Body of pancreas (tissue), 4 donors: ENCODE results near the gene PHTF2. TPM values are rescaled to one million over a fixed set of nuclear protein-coding genes. Genes with fewer than 3 reads are reported as not detected.

Experiments used
- ATAC-seq: fragments of 150-250 bp; one replicate; pipeline ENCODE4 v1.9.1; 2016
- DNase-seq, 4 donors: peaks; one replicate each; pipeline ENCODE4 v3.0.0-alpha.2; 2019
- H3K27ac ChIP-seq, 4 donors: fragments of 200-600 bp; sonication (generic); 1 replicate in 3 of 4; 2 replicates in 1 of 4; pipeline versions ENCODE4 v1.5.1 to v1.6.1; 2016 to 2019; ENCODE audit warnings: mild to moderate bottlenecking in 1 of 4, mixed read lengths in 1 of 4, moderate library complexity in 1 of 4
- H3K27me3 ChIP-seq, 2 donors: fragments of 200-600 bp; sonication (generic); one replicate each; pipeline ENCODE4 v1.6.0; 2016; ENCODE audit warnings: mild to moderate bottlenecking in 1 of 2
- H3K36me3 ChIP-seq, 2 donors: fragments of 200-600 bp; sonication (generic); replicated peaks in 1 of 2; 2 replicates each; pipeline ENCODE4 v1.5.1; 2016; ENCODE audit warnings: low read depth in 2 of 2; ENCODE audit not compliant: insufficient read depth in 1 of 2
- H3K4me1 ChIP-seq: fragments of 200-600 bp; sonication (generic); one replicate; pipeline ENCODE4 v1.6.0; 2016
- H3K4me3 ChIP-seq, 2 donors: fragments of 200-600 bp; sonication (generic); 1 replicate in 1 of 2; 2 replicates in 1 of 2; pipeline ENCODE4 v1.5.1; 2016 to 2019
- H3K9me3 ChIP-seq, 3 donors: fragments of 200-600 bp; sonication (generic); 1 replicate in 2 of 3; 2 replicates in 1 of 3; pipeline ENCODE4 v1.5.1; 2016
- POLR2A ChIP-seq, 3 donors: fragments of 450-650 bp; IDR thresholded peaks; one replicate each; pipeline ENCODE4 v1.6.1; 2016; ENCODE audit warnings: antibody characterized with exemption in 3 of 3, mild to moderate bottlenecking in 2 of 3
- WGBS, 2 donors: methylation state at CpG; one replicate each; pipeline ENCODE4 v1.1.5; 2017; 5-methylcytosine and 5-hydroxymethylcytosine counted together
- intact Hi-C: fragments of 100-400 bp; cut with DNase I; formaldehyde crosslinking; loops from one replicate; pipeline ENCODE4 v1.15.1; 2023
- total RNA-seq, 2 donors: library from RNA; depleted of rRNA; stranded (reverse); fragments of >200 nt; gene quantifications; one replicate each; pipeline ENCODE4 v1.1.0, GENCODE V29; 2016
- TF ChIP-seq, protein P1 (sequence below), 7 experiments: fragments of 450-650 bp in 4 of 7; fragments of 200-600 bp in 3 of 7; sonication (generic) in 3 of 7; IDR thresholded peaks; one replicate each; pipeline ENCODE4 v1.5.1; 2016 to 2019; ENCODE audit warnings: antibody characterized with exemption in 7 of 7

Gene PHTF2
- total RNA-seq, 2 donors from 2014 or later: 7.9 to 9.6 TPM

DNA sequence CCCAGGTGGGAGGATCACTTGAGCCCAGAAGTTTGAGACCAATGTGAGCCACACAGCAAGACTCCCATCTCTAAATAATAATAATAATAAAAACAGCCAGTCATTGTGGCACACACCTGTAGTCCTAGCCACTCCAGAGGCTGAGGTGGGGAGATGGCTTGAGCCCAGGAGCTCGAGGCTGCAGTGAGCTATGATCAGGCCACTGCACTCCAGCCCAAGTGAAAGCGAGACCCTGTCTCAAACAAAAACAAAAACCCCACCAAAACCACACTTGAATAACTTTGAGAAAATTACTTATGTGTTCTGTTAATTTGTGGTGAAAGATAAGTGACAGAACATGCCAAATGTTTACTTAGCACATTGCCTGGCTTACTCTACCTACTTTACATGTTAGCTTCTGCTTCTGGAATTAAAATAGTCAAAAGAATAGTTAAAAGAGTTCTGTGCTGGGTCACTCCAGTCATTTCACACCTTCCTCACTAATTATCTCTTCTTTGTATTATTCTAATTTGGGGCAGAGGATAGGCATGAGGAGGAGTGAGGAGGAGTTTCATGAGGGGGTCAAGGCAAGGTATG is 10.2 kb upstream of the PHTF2 start:
- H3K4me1 ChIP-seq: peaks cover 14% of the 10 kb centered on the region
- H3K36me3 ChIP-seq: no peaks in the 10 kb centered on the region
- TF ChIP-seq, protein P1, sequence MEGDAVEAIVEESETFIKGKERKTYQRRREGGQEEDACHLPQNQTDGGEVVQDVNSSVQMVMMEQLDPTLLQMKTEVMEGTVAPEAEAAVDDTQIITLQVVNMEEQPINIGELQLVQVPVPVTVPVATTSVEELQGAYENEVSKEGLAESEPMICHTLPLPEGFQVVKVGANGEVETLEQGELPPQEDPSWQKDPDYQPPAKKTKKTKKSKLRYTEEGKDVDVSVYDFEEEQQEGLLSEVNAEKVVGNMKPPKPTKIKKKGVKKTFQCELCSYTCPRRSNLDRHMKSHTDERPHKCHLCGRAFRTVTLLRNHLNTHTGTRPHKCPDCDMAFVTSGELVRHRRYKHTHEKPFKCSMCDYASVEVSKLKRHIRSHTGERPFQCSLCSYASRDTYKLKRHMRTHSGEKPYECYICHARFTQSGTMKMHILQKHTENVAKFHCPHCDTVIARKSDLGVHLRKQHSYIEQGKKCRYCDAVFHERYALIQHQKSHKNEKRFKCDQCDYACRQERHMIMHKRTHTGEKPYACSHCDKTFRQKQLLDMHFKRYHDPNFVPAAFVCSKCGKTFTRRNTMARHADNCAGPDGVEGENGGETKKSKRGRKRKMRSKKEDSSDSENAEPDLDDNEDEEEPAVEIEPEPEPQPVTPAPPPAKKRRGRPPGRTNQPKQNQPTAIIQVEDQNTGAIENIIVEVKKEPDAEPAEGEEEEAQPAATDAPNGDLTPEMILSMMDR (IDR thresholded peaks at IDR 0.05): no peak
- TF ChIP-seq POLR2A (IDR thresholded peaks at IDR 0.05): no peak
- WGBS, 2 donors: 86 to 91% methylated on average over 2 of the region's 2 CpGs
- no peaks in the 10 kb centered on the region for H3K9me3 ChIP-seq
- H3K27ac ChIP-seq: no peak overlapping the region
- ATAC-seq: no peak
- H3K27me3 ChIP-seq: no peaks in the 10 kb centered on the region
- no peak for DNase-seq
- H3K4me3 ChIP-seq: no peak overlapping the region
- intact Hi-C loops: no loop called here

DNA sequence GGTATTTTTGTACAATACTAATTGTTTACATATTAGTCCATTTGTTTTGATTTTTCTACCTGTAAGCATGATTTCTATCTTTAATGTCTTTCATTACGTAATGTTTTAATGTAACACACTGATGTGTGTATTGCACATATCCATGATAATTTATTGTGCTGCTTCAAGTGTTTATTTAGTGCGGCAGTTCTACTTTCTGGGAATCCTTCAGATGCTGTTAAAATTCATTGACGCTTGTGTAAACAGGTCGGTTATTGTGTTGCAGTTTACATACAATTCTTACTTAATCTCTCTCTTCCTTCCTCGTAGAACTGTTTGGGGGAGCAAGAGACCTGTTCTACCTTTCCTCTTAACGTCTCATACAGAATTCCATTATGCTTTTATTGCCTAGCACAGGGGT is 7.2 kb upstream of the PHTF2 start:
- intact Hi-C loops: no loop called here
- TF ChIP-seq, protein P1 (IDR thresholded peaks at IDR 0.05): no peak
- TF ChIP-seq POLR2A (IDR thresholded peaks at IDR 0.05): no peak
- Histone ChIP-seq H3K9me3 (no peaks in the 10 kb centered on the region), H3K4me1 (peaks cover 26% of the 10 kb centered on the region), H3K27ac (peak overlapping the region; percentile 1 to 50 (median 45)), H3K36me3 (no peaks in the 10 kb centered on the region), H3K4me3 (no peak overlapping the region), H3K27me3 (no peaks in the 10 kb centered on the region)
- DNase-seq: no peak
- whole genome bisulfite sequencing, 2 donors: 18 to 24% methylated on average over 6 of the region's 6 CpGs
- ATAC-seq: no peak

DNA sequence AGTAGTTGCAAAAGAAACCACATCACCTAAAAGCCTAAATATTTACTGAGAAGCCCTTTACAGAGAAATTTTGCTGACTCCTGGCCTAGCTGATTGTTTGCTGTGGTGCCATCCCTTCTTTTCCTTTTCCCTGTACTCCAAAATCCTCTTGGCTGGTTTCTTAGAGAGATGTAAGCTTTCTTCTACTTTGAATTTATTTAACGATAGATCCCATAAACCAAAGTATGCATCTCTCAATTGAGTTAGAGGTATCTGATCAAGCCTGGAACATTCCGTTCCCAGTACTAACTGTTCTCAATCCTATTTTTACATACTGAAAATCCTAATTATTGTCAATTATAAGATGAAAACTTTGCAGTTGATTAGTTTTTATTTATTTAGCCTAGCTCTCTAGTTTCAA is 6.6 kb upstream of the PHTF2 start:
- intact Hi-C loops: no loop called here
- no peak for ATAC-seq
- Histone ChIP-seq H3K36me3 (no peaks in the 10 kb centered on the region), H3K9me3 (no peaks in the 10 kb centered on the region), H3K4me1 (peaks cover 32% of the 10 kb centered on the region), H3K27me3 (no peaks in the 10 kb centered on the region), H3K27ac (peak overlapping the region in 3 of 4 donors; percentile 41 to 50 (median 49)), H3K4me3 (no peak overlapping the region)
- no peak for DNase-seq
- WGBS, 2 donors: 72 to 78% methylated on average over 2 of the region's 2 CpGs
- TF ChIP-seq, protein P1 (IDR thresholded peaks at IDR 0.05): no peak
- TF ChIP-seq POLR2A (IDR thresholded peaks at IDR 0.05): no peak

DNA sequence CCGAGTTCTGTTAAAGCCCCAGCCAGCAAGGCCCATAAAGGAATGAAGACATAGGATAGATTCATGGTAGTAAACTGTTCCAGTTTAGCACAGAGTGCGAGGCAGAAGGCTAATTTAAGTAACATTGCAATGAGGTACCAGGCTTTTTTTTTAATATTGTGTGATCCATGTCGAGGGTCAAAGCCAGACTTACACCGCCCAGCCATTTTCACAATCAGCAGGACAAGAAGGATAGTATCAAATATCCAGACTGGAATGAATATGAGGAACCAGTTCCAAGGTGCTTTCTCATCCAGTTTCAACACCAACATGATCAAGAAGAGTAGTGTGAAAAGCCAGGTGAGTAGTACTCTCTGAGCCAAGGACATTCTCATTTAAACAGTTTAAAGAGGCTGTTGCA is 4.6 kb upstream of the PHTF2 start:
- 90 to 91% methylated on average over 4 of the region's 4 CpGs for WGBS, 2 donors
- TF ChIP-seq, protein P1 (IDR thresholded peaks at IDR 0.05): no peak
- no peak for TF ChIP-seq POLR2A (IDR thresholded peaks at IDR 0.05)
- Histone ChIP-seq H3K4me3 (no peak overlapping the region), H3K36me3 (no peaks in the 10 kb centered on the region), H3K27me3 (no peaks in the 10 kb centered on the region), H3K9me3 (no peaks in the 10 kb centered on the region), H3K4me1 (peaks cover 35% of the 10 kb centered on the region), H3K27ac (no peak overlapping the region)
- intact Hi-C loops: no loop called here
- DNase-seq (no peak), ATAC-seq (no peak)

DNA sequence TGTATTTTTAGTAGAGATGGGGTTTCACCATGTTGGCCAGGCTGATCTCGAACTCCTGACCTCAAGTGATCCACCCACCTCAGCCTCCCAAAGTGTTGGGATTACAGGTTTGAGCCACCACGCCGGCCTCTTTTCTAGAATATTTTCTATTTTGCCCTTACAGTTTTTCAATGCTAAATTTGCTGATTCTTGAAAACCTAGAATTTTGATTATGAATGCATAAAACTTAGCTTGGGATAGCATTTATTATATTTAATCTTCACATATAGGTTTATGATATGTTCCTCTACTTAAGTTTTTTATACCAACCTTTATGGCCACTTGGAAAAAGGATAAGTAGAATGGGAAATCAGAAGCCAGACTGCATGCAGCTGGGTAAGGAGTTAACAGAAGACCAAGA is 2.5 kb upstream of the PHTF2 start:
- intact Hi-C loops: no loop called here

More for the DNA sequence above, 2.5 kb upstream of the PHTF2 start:
- 65 to 98% methylated on average over 3 of the region's 3 CpGs for WGBS, 2 donors
- H3K27ac ChIP-seq: no peak overlapping the region
- H3K36me3 ChIP-seq: no peaks in the 10 kb centered on the region
- DNase-seq: no peak
- no peaks in the 10 kb centered on the region for H3K27me3 ChIP-seq
- no peaks in the 10 kb centered on the region for H3K9me3 ChIP-seq
- H3K4me3 ChIP-seq: no peak overlapping the region
- no peak for ATAC-seq
- TF ChIP-seq, protein P1 (IDR thresholded peaks at IDR 0.05): no peak
- TF ChIP-seq POLR2A (IDR thresholded peaks at IDR 0.05): no peak
- peaks cover 42% of the 10 kb centered on the region for H3K4me1 ChIP-seq
